HG02798 (cell line): ENCODE data around the gene CYP2A13.
"Not testable (repeated sequence)": the region's sequence is repeated elsewhere in the genome, so short reads cannot be mapped to it uniquely, and the experiment has no call there.

ENCODE experiments used
- ATAC-seq: cut with Tn5 transposase; IDR thresholded peaks from one replicate; pipeline ENCODE4 v1.9.1; 2021; ENCODE audit warnings: mild to moderate bottlenecking; ENCODE audit not compliant: unreplicated experiment, poor library complexity

CYP2A13 gene

DNA sequence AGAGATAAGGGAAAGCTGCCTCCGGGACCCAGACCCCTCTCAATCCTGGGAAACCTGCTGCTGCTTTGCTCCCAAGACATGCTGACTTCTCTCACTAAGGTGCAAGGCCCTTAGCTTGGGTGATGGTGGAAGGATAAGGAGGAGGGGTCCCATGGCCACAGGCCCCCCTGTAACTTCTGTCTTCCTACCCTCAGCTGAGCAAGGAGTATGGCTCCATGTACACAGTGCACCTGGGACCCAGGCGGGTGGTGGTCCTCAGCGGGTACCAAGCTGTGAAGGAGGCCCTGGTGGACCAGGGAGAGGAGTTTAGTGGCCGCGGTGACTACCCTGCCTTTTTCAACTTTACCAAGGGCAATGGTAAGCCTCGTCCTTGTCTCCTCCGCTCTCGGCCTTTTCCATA, 28.0 kb downstream of the CYP2A13 start:
- ATAC-seq: no peak

- ATAC-seq: not testable (repeated sequence)
Measured at GRCh38 chr19:41120929-41121911, 33.0 kb downstream of the CYP2A13 start.

DNA sequence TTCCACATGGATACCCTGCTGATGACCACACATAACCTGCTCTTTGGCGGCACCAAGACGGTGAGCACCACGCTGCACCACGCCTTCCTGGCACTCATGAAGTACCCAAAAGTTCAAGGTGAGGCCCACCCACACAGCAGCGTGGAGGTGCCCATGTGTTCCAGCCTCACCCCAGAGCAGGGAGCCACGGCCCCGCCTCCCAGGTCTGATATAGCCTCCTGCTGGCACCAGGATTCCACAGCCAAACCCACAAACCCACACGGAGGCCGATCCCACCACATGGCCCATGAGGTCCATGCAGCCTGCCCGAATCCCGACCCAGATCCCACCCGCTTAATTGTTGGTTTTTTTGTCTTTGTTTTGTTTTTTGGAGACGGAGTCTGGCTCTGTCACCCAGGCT, 34.6 kb downstream of the CYP2A13 start:
- not testable (repeated sequence) for ATAC-seq

- ATAC-seq: no peak
Measured at GRCh38 chr19:41123716-41124294, 35.6 kb downstream of the CYP2A13 start.

- not testable (repeated sequence) for ATAC-seq
Measured at GRCh38 chr19:41126765-41127203, 38.5 kb downstream of the CYP2A13 start.

DNA sequence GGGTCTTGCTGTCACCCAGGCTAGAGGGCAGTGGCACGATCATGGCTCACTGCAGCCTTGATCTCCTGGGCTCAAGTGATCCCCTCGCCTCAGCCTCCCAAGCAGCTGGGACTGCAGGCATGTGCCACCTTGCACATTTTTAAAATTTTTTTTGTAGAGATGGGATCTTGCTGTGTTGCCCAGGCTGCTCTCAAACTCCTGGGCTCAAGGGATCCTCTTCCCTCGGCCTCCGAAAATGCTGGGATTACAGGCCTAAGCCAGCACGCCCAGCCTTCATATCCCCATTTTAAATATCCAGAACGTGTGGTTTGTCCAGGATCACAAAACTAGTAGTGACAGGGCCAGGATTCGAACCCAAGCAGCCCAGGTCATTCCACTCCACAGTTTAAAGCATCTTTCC, 39.1 kb downstream of the CYP2A13 start:
- not testable (repeated sequence) for ATAC-seq

DNA sequence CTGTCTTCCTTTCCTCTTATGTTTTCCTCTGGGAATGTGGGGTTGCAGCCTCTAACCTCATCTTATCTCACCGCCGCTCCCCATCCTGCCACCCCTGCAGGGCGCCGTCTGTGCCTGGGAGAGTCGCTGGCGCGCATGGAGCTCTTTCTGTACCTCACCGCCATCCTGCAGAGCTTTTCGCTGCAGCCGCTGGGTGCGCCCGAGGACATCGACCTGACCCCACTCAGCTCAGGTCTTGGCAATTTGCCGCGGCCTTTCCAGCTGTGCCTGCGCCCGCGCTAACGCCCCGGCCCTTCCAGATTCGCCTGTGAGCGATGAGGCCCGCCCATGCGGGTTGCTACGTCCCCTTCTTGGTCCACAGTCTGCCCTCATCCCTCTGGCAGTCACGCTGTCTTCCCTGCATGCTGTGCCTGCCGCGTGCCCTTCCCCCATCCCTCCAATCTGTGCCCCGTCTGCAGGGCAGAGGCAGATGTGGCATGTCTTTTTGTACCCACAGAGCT, 39.6 kb downstream of the CYP2A13 start:
- ATAC-seq: peak; percentile 35

DNA sequence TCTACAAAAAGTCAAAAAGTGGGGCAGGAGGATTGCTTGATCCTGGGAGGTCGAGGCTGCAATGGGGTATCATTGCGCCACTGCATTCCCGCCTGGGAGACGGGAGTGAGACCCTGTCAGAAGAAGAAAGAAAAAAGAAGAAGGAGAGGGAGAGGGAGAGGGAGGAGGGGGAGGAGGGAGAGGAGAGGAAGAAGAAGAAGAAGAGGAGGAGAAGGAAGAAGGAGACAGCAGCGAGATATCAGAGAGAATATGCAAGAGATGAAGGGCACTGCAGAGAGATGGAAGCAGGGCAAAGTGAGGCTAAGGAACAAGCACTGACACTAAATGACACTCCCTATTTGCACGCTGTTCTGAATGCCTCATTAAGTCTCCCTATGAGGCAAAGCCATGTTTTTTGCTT, 40.4 kb downstream of the CYP2A13 start:
- ATAC-seq: no peak

- no peak for ATAC-seq
Measured at GRCh38 chr19:41131186-41131585, 42.9 kb downstream of the CYP2A13 start.

DNA sequence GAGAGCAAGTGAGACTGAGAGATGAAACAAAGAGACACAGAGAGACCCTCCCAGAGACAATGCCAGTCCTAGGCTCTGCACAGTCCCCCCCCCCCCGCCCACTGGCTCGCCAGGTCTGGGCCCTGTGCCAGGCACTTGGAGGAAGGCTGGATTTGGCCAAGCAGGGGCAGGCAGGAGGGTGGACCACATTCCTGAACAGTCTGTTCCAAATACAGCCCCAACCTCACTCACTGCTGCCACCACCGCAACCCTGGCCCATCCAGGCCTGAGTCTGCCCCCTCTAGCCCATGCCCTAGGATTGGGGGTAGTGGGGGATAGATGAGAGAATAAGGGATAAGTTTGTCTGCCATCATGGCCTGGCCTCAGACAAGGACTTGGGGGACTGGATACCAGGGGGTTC, 45.0 kb downstream of the CYP2A13 start:
- no peak for ATAC-seq

- ATAC-seq: no peak
Measured at GRCh38 chr19:41134616-41135015, 46.4 kb downstream of the CYP2A13 start.

GRCh38 chr19:41135390-41136384, 47.4 kb downstream of the CYP2A13 start:
- peak; percentile 49 for ATAC-seq

DNA sequence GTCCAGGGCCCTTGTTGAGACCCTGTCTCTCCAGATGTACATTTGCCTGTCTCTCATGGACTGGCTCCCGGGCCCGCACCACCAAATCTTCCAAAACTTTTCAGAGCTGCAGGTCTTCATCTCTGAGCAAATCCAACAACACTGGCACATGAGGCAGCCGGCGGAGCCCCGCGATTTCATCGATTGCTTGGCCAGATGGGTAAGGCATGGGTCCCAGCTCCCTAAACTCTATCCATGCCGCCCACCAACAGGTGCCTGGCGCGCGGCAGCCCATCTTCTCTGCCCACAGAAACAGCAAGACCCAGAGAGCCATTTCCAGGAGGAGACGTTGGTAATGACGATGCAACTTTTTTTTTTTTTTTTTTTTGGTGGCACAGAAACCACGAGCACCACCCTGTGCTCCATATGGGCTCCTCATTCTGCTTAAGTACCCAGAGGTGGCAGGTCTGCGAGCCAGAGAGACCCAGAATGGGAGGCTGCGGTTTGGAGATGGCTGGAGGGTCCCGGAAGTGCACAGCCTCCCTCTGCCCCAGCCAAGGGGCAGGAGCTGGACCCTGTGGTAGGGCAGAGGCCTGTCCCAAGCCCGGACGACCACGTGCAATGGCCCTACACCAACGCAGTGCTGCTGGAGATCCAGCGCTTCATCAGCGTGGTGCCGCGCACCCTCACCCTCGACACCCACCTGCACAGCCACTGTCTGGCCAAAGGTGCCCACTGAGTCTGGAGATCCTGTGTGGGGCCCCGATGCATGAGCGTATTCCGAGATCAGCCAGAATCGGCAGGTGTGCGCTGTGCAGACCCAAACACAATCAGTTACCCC, 48.6 kb downstream of the CYP2A13 start:
- ATAC-seq: no peak

- no peak for ATAC-seq
Measured at GRCh38 chr19:41144403-41144802, 56.2 kb downstream of the CYP2A13 start.
